ENCODE data around the gene KIF13A. TPM values are rescaled to one million over a fixed set of nuclear protein-coding genes. Genes with fewer than 3 reads are reported as not detected.

Gene KIF13A
- total RNA-seq, 1 donor from 2014 or later: 59.0 TPM

DNA sequence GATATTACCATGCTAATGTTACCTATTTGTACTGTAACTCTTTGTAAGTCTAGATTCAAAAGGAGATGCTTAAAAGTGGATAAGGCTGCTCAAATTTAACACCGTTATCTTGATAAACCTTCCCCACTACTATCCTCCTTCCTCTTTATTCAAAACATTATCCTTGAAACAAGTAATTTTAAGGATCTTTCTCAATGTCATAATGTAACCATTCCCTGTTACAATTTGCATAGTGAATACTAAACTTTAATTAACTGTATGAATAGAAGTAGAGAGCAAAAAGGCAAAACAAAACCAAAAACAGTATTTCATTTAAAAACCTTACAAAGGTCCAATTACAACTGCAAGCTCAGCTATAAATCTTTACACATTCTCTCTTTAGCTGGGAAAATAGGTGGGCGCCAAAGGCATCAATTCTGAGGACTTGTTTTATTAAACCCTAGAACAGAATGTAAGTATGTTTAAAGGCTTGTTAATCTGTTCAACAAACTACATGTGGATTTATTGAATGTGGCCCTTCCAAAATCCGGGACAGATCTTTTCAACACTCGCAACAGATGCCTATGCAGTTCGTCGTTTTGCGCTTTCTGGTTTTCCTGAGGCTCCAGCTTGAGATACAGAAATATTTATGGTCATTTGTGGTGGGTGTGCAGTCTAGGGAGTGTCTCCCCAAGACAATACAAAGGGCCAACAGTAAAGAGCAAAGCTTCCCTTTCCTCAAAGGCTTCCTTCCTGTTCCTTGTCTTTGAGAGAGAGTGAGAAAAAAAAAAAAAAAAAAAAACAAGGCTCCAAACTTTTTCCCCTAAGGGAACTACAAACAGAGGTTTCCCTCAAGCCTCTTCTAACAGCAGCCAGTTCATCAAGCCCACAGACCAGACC lies 15.1 kb downstream of the KIF13A start:
- no peaks in the 10 kb centered on the region for H3K27me3 ChIP-seq
- H3K4me3 ChIP-seq: no peak overlapping the region
- intact Hi-C loops (cut with DNase I): no loop called here
- DNase-seq (no peak), ATAC-seq (peak; percentile 54)
- H3K36me3 ChIP-seq: no peaks in the 10 kb centered on the region
- H3K27ac ChIP-seq: no peak overlapping the region
- TF ChIP-seq, protein P1, sequence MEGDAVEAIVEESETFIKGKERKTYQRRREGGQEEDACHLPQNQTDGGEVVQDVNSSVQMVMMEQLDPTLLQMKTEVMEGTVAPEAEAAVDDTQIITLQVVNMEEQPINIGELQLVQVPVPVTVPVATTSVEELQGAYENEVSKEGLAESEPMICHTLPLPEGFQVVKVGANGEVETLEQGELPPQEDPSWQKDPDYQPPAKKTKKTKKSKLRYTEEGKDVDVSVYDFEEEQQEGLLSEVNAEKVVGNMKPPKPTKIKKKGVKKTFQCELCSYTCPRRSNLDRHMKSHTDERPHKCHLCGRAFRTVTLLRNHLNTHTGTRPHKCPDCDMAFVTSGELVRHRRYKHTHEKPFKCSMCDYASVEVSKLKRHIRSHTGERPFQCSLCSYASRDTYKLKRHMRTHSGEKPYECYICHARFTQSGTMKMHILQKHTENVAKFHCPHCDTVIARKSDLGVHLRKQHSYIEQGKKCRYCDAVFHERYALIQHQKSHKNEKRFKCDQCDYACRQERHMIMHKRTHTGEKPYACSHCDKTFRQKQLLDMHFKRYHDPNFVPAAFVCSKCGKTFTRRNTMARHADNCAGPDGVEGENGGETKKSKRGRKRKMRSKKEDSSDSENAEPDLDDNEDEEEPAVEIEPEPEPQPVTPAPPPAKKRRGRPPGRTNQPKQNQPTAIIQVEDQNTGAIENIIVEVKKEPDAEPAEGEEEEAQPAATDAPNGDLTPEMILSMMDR (IDR thresholded peaks at IDR 0.05): no peak
- H3K4me1 ChIP-seq: peaks cover 20% of the 10 kb centered on the region
- no peaks in the 10 kb centered on the region for H3K9me3 ChIP-seq

DNA sequence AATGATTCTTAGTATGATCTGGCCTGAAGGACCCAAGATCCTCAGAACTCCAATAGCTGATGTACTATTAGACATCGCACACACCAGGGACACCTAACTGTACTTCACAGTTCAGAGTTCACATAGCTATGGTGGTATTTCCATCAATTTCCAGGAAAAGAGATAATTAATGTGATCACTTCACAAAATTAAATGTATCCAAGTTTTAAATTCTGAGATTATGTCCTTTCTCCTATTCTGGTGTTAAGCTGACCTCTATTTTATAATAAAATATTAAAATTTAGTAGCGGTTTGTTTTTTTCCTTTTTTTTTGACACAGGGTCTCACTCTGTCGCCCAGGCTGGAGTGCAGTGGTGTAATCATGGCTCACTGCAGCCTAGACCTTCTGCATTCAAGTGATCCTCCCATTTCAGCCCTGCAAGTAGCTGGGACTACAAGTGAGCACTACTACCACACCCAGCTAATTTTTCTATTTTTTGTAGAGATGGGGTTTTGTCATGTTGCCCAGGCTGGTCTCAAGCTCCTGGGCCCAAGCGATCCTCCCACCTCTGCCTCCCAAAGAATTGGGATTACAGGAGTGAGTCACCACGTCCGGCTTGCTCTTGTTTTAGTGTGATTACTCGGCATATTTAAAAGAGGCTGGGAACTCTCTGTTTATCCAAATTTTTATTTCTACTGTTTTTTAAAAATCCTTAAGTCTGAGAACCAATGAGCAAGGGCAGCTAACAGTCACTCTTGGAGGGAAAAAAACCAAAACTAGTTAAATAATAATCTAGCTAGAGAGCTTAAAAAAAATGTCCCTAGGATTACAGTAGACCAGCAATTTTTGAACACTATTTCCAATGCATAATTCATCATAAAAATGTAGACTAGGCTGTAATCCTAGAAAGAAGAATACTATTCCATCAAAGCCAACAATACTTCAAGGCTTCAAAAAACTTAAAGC lies 16.0 kb downstream of the KIF13A start:
- H3K9me3 ChIP-seq: no peaks in the 10 kb centered on the region
- no peak for ATAC-seq
- no peaks in the 10 kb centered on the region for H3K27me3 ChIP-seq
- DNase-seq: no peak
- H3K4me3 ChIP-seq: no peak overlapping the region
- no peak overlapping the region for H3K27ac ChIP-seq
- no peaks in the 10 kb centered on the region for H3K36me3 ChIP-seq
- H3K4me1 ChIP-seq: peaks cover 20% of the 10 kb centered on the region
- TF ChIP-seq, protein P1 (IDR thresholded peaks at IDR 0.05): no peak
- intact Hi-C loops (cut with DNase I): no loop called here

DNA sequence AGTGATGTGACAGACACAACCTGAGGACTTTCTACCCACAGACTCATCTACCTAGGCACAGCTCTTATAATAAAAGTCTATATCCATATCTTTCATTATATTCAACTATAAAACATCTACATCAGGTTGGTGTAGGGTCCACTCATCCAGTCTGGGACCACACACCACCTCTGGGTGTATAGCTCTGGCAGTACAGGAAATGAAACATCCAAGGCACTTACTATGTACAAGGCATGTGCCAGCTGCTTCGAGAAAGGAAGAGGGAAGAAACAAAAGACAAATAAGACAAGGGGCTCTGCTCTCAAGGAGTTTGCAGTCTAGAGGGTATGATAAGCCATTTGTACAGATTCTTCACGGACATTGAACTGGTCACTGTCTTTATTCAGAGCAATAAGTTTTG lies 18.6 kb downstream of the KIF13A start:
- Histone ChIP-seq H3K27me3 (no peaks in the 10 kb centered on the region), H3K36me3 (no peaks in the 10 kb centered on the region), H3K4me1 (peaks cover 29% of the 10 kb centered on the region), H3K9me3 (no peaks in the 10 kb centered on the region), H3K27ac (no peak overlapping the region), H3K4me3 (no peak overlapping the region)
- no peak for ATAC-seq
- TF ChIP-seq, protein P1 (IDR thresholded peaks at IDR 0.05): no peak
- intact Hi-C loops (cut with DNase I): no loop called here
- DNase-seq: no peak

DNA sequence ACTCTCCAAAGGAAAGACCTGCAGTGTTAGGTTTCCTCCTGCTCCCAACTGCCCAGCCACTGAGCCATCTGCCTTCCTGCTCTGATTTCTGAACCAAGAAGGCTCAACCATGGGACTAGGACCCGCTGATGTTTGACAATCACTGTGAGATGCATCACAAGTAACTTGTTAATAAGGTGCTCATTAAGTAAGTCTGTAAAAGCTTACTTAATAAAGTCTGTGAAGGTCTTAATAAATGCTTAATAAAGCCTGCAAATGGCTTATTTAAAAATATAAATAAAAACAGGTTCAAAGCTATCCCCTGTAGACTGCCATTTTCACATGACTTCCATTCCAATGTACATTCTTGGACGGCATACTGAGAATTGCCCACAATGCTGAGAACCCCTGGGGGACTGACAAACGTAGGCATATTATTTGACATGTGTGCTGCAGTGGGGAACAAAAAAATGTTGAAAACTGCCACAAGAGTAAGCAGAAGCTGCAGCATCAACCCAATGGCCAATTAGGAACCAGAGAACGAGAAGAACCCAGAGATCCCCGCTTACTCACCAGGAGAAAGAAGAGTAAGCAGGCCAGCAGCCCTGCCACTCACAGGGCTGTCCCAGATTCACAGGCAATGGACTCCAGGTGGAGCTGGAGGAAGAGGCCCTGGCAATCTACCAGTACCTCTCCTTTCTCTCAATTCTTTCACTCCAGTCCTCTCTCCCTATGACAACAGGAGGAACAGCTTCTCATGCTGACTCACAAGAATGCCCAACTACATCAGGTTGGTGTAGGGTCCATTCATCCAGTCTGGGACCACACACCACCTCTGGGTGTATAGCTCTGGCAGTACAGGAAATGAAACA lies 19.5 kb downstream of the KIF13A start:
- TF ChIP-seq, protein P1 (IDR thresholded peaks at IDR 0.05): no peak
- H3K27me3 ChIP-seq: no peaks in the 10 kb centered on the region
- DNase-seq (no peak), ATAC-seq (no peak)
- H3K27ac ChIP-seq: no peak overlapping the region
- H3K36me3 ChIP-seq: no peaks in the 10 kb centered on the region
- H3K4me3 ChIP-seq: no peak overlapping the region
- H3K4me1 ChIP-seq: peaks cover 21% of the 10 kb centered on the region
- intact Hi-C loops (cut with DNase I): no loop called here
- H3K9me3 ChIP-seq: no peaks in the 10 kb centered on the region

DNA sequence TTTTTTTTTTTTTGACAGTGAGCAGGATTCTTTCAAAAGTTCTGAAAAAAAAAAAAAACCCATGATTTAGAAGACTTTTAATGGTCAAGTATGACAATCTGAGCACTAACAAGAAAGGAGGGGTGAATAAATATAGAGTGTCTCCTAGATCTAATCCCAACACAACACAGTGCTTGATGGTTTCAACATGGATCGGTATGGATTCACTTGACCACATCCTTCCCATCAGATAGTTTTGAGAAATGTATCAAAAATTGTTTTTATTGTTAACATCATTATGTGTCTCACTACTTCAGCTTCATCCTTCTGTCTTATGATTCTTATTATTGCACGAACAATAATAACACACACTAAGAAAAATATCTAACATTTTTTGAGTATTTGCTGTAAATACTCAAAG lies 21.0 kb downstream of the KIF13A start:
- H3K4me1 ChIP-seq: peaks cover 20% of the 10 kb centered on the region
- no peaks in the 10 kb centered on the region for H3K27me3 ChIP-seq
- no peaks in the 10 kb centered on the region for H3K9me3 ChIP-seq
- H3K36me3 ChIP-seq: no peaks in the 10 kb centered on the region
- intact Hi-C loops (cut with DNase I): no loop called here
- no peak overlapping the region for H3K27ac ChIP-seq
- ATAC-seq (no peak), DNase-seq (no peak)
- TF ChIP-seq, protein P1 (IDR thresholded peaks at IDR 0.05): no peak
- no peak overlapping the region for H3K4me3 ChIP-seq

Data from upper lobe of right lung (tissue), 1 donor.